ENCODE measurements around the gene TGM5. TPM values are rescaled to one million over a fixed set of nuclear protein-coding genes. Genes with fewer than 3 reads are reported as not detected.

TGM5 gene
- total and polyA plus RNA-seq, 10 donors, result 0.02 TPM; not detected in 9

DNA sequence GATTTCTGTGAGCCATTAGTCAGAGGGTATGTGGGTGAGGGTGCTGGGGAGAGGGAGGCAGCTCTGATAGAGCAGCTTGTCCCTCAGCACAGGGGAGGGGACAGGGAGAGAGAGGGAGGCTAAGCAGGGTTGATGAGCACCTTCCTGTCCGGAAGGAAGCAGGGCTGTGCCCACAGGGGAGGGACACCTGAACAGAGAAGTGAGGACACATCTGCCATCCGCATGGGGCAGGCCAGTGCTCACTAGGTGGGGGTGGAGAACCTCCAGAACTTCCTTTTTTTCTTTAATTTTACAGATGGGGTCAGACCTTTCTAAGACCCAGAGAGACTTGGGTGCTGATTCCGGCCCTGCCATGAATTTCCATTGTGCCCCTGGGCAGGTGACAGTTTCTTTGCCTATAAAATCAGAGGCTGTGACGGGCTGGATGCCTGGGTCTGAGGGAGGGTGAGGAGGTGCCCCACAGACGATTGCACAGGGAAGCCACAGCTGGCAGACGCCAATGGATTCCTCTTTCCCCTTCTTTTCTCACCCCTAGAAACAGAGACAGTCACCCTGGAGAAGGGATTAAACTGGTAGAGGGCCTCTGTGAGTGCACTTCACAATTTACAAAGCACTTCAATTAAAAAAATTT, 4.1 kb upstream of the TGM5 start:
- intact Hi-C loops (cut with DNase I; ENCODE audit: low total_unique reads), result no loop called here
- peak; percentile 94 for DNase-seq
- WGBS, 5 donors, result 8 to 22% (median 16%) methylated on average over 6 of the region's 6 CpGs

DNA sequence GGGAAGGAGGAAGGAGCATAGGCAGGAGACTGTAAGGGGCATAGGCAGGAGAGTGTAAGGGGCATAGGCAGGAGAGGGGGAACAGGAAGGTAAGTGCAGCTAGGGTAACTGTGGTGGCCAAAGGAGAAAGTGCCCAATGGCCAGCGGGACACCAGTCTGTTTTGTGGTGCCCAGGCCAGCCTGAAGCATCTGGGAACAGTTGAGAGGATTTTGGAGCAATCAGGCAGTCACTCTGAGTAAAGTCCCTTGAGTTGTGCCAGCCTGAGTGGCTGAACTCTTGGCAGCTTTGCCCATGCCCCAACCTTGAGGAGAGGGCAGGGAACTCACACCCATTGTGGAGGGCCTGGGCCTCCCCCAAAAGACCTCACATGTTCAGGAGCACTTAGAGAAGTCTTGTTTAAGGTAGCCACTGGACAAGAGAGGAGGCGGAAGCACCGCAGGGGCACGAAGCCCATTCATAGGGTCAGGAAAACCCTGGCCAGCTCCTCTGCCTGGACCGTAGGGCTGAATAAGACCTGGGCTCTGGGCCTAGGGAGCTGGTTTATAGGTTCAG, 3.5 kb upstream of the TGM5 start:
- Histone ChIP-seq H3K4me3 (peak overlapping the region in 1 of 8 donors; percentile 51), H3K9me3 (peaks cover 0 to 12% (median 6%) of the 10 kb centered on the region in 8 donors), H3K36me3 (no peaks in the 10 kb centered on the region), H3K4me1 (peaks cover 0 to 21% (median 15%) of the 10 kb centered on the region in 6 donors), H3K27me3 (replicated peaks in 1 of 7) (peaks cover 0 to 10% (median 0%) of the 10 kb centered on the region in 7 donors), H3K27ac (peak overlapping the region in 7 of 8 donors; percentile 62 to 89 (median 78))
- intact Hi-C loops (cut with DNase I; ENCODE audit: low total_unique reads), result no loop called here
- WGBS, 5 donors, result 62 to 84% (median 78%) methylated on average over 2 to 5 of the region's 5 CpGs
- DNase-seq, result no peak
- no peak for TF ChIP-seq CTCF (IDR thresholded peaks at IDR 0.05 in 8 of 11, conservative IDR thresholded peaks at IDR 0.05 in 3 of 11)
- TF ChIP-seq POLR2A (IDR thresholded peaks at IDR 0.05), result no peak
- no peak for TF ChIP-seq POLR2AphosphoS5 (IDR thresholded peaks at IDR 0.05)

More for the DNA sequence above, 4.1 kb upstream of the TGM5 start:
- Histone ChIP-seq H3K27me3 (replicated peaks in 1 of 7) (peaks cover 0 to 10% (median 0%) of the 10 kb centered on the region in 7 donors), H3K4me1 (peaks cover 0 to 21% (median 15%) of the 10 kb centered on the region in 6 donors), H3K36me3 (no peaks in the 10 kb centered on the region), H3K27ac (peak overlapping the region in 7 of 8 donors; percentile 62 to 89 (median 78)), H3K9me3 (peaks cover 0 to 12% (median 6%) of the 10 kb centered on the region in 8 donors), H3K4me3 (peak overlapping the region in 1 of 8 donors; percentile 51)
- TF ChIP-seq POLR2AphosphoS5 (IDR thresholded peaks at IDR 0.05) (peak in 2 of 3 donors; percentile 66 to 67), CTCF (IDR thresholded peaks at IDR 0.05 in 8 of 11, conservative IDR thresholded peaks at IDR 0.05 in 3 of 11) (peak in 2 of 11 experiments; percentile 10 to 35), POLR2A (IDR thresholded peaks at IDR 0.05) (no peak)

GRCh38 chr15:43268111-43269105, 1.7 kb upstream of the TGM5 start:
- 58 to 67% (median 60%) methylated on average over 11 of the region's 11 CpGs for WGBS, 5 donors

More at GRCh38 chr15:43268111-43269105, 1.7 kb upstream of the TGM5 start:
- Histone ChIP-seq H3K27ac (no peak overlapping the region), H3K4me1 (peaks cover 0 to 21% (median 15%) of the 10 kb centered on the region in 6 donors), H3K27me3 (replicated peaks in 1 of 7) (peaks cover 0 to 10% (median 0%) of the 10 kb centered on the region in 7 donors), H3K9me3 (peaks cover 0 to 12% (median 6%) of the 10 kb centered on the region in 8 donors), H3K36me3 (no peaks in the 10 kb centered on the region), H3K4me3 (no peak overlapping the region)
- intact Hi-C loops (cut with DNase I; ENCODE audit: low total_unique reads), result no loop called here
- no peak for DNase-seq
- TF ChIP-seq POLR2AphosphoS5 (IDR thresholded peaks at IDR 0.05) (no peak), CTCF (IDR thresholded peaks at IDR 0.05 in 8 of 11, conservative IDR thresholded peaks at IDR 0.05 in 3 of 11) (peak in 6 of 11 experiments; percentile 4 to 38 (median 14))
